ENCODE results near the gene NXPH3. TPM values are rescaled to one million over a fixed set of nuclear protein-coding genes. Genes with fewer than 3 reads are reported as not detected.

Gene NXPH3
- total RNA-seq, 1 experiment from 2014 or later: 3.5 TPM

GRCh38 chr17:49629447-49629846 lies 53.8 kb downstream of the NXPH3 start:
- DNase-seq (ENCODE audit: low read depth): no peak

GRCh38 chr17:49630113-49630900 lies 54.6 kb downstream of the NXPH3 start:
- DNase-seq (ENCODE audit: low read depth): no peak

GRCh38 chr17:49631496-49631895 lies 55.8 kb downstream of the NXPH3 start:
- peak; percentile 65 for DNase-seq (ENCODE audit: low read depth)

Other genes with a start within 250 kb of the NXPH3 start
- gene ZNF652, start 213.6 kb upstream of the NXPH3 start, total RNA-seq (2014; rRNA removed; shearing (Covaris generic)): 12.3 and 19.1 TPM in 2 replicates
- gene PHB1, start 161.0 kb upstream of the NXPH3 start, total RNA-seq (2014; rRNA removed; shearing (Covaris generic)): 153 and 155 TPM in 2 replicates
- gene NGFR, start 80.6 kb upstream of the NXPH3 start, total RNA-seq (2014; rRNA removed; shearing (Covaris generic)): 0.39 and 0.62 TPM in 2 replicates
- 28.2 and 47.5 TPM in 2 replicates for gene SPOP, start 102.2 kb downstream of the NXPH3 start, total RNA-seq (2014; rRNA removed; shearing (Covaris generic))
- gene SLC35B1, start 132.1 kb downstream of the NXPH3 start, total RNA-seq (2014; rRNA removed; shearing (Covaris generic)): 61.9 and 112 TPM in 2 replicates
- gene FAM117A, start 188.3 kb downstream of the NXPH3 start, total RNA-seq (2014; rRNA removed; shearing (Covaris generic)): 10.5 and 12.3 TPM in 2 replicates
- gene KAT7, start 212.8 kb downstream of the NXPH3 start, total RNA-seq (2014; rRNA removed; shearing (Covaris generic)): 28.2 and 50.4 TPM in 2 replicates